IMR-90 (cell line): ENCODE measurements around the gene RFK. TPM values are rescaled to one million over a fixed set of nuclear protein-coding genes. Genes with fewer than 3 reads are reported as not detected.

ENCODE experiments used
- ATAC-seq: fragments of 200-7000 bp; cut with Tn5 transposase; 2 replicates; pipeline ENCODE4 v1.9.1; 2020; ENCODE audit warnings: low read depth, mild to moderate bottlenecking, moderate library complexity
- BruUV-seq: library from RNA; stranded (reverse); fragments of 400-500 nt; replicated peaks from 2 replicates; lab custom pipeline; 2021; lab: Mats Ljungman, UMichigan
- CTCF ChIA-PET: fragments of 300-600 bp; formaldehyde crosslinking; extraction: SDS; loops from one replicate; lab custom pipeline; 2021; ENCODE audit warnings: antibody characterized with exemption; lab: Yijun Ruan, JAX
- POLR2A ChIA-PET: fragments of 300-600 bp; sonication (Branson Sonifier 250); formaldehyde crosslinking; loops from one replicate; lab custom pipeline; 2022; ENCODE audit warnings: antibody characterized with exemption; ENCODE audit not compliant: unreplicated experiment; lab: Charles Lee
- DNase-seq: peaks from one replicate; pipeline ENCODE4 v3.0.0; 2013
- H2AFZ ChIP-seq: replicated peaks from 2 replicates; pipeline ENCODE3; 2013; ENCODE audit warnings: low read length, mild to moderate bottlenecking; ENCODE audit not compliant: poor library complexity
- H2AK5ac ChIP-seq: 2 replicates; pipeline ENCODE4 v1.6.1; 2013; ENCODE audit warnings: low read depth, low read length, inconsistent platforms
- H2AK9ac ChIP-seq: replicated peaks from 2 replicates; pipeline ENCODE3; 2013; ENCODE audit warnings: mild to moderate bottlenecking, low read depth, low read length, moderate library complexity; ENCODE audit not compliant: poor library complexity
- H2BK120ac ChIP-seq: 2 replicates; pipeline ENCODE4 v1.6.1; 2013; ENCODE audit warnings: low read depth, low read length, inconsistent platforms
- H2BK15ac ChIP-seq: 3 replicates; pipeline ENCODE4 v1.6.1; 2013; ENCODE audit warnings: low read depth, low read length, inconsistent platforms
- H2BK20ac ChIP-seq: 2 replicates; pipeline ENCODE4 v1.6.1; 2013; ENCODE audit warnings: low read depth, mild to moderate bottlenecking, inconsistent platforms, low read length, moderate library complexity
- H2BK5ac ChIP-seq: 2 replicates; pipeline ENCODE4 v1.6.1; 2013; ENCODE audit warnings: mild to moderate bottlenecking, low read depth, low read length, inconsistent platforms; ENCODE audit not compliant: poor library complexity, severe bottlenecking
- H3K14ac ChIP-seq: replicated peaks from 2 replicates; pipeline ENCODE4 v1.6.1; 2013; ENCODE audit warnings: low read depth, low read length, inconsistent platforms
- H3K18ac ChIP-seq: 2 replicates; pipeline ENCODE4 v1.6.1; 2013; ENCODE audit warnings: low read depth, low read length, control low read depth
- H3K23ac ChIP-seq: 2 replicates; pipeline ENCODE4 v1.6.1; 2013; ENCODE audit warnings: low read depth, low read length, inconsistent platforms
- H3K27ac ChIP-seq: 2 replicates; pipeline ENCODE4 v1.5.1; 2013; ENCODE audit warnings: mild to moderate bottlenecking, control low read depth, low read length; ENCODE audit not compliant: insufficient read depth
- H3K27me3 ChIP-seq: 2 replicates; pipeline ENCODE4 v1.6.1; 2013; ENCODE audit warnings: low read length; ENCODE audit not compliant: control insufficient read depth, insufficient read depth
- H3K36me3 ChIP-seq: 2 replicates; pipeline ENCODE4 v1.6.1; 2013; ENCODE audit warnings: low read length, mixed read lengths; ENCODE audit not compliant: control insufficient read depth, insufficient read depth
- H3K4ac ChIP-seq: 2 replicates; pipeline ENCODE4 v1.6.1; 2013; ENCODE audit warnings: low read depth, low read length, inconsistent platforms
- H3K4me1 ChIP-seq: 2 replicates; pipeline ENCODE4 v1.6.1; 2013; ENCODE audit warnings: low read length, mixed read lengths; ENCODE audit not compliant: control insufficient read depth, insufficient read depth
- H3K4me2 ChIP-seq: 2 replicates; pipeline ENCODE4 v1.6.1; 2013; ENCODE audit warnings: low read depth, mild to moderate bottlenecking, control low read depth, low read length, moderate library complexity
- H3K4me3 ChIP-seq: 2 replicates; pipeline ENCODE4 v1.5.1; 2013; ENCODE audit warnings: low read depth, mild to moderate bottlenecking, control low read depth, low read length, moderate library complexity; ENCODE audit not compliant: insufficient read depth
- H3K56ac ChIP-seq: 2 replicates; pipeline ENCODE4 v1.6.1; 2013; ENCODE audit warnings: low read length, inconsistent platforms; ENCODE audit not compliant: insufficient read depth; ENCODE audit errors: extremely low read depth
- H3K79me1 ChIP-seq, 2 experiments: 2 replicates each; pipeline ENCODE4 v1.6.1; 2013; ENCODE audit warnings: low read length in 2 of 2, inconsistent platforms in 1 of 2, low read depth in 1 of 2
- H3K9ac ChIP-seq: 2 replicates; pipeline ENCODE4 v1.6.1; 2013; ENCODE audit warnings: low read depth, low read length, control low read depth
- H3K9me1 ChIP-seq: 2 replicates; pipeline ENCODE4 v1.6.1; 2013; ENCODE audit warnings: low read length, inconsistent platforms; ENCODE audit not compliant: insufficient read depth
- H3K9me3 ChIP-seq: 2 replicates; pipeline ENCODE4 v1.6.1; 2013; ENCODE audit warnings: low read length; ENCODE audit not compliant: control insufficient read depth, insufficient read depth
- H4K20me1 ChIP-seq: 2 replicates; pipeline ENCODE4 v1.6.1; 2013; ENCODE audit warnings: low read length, inconsistent platforms; ENCODE audit not compliant: insufficient read depth
- H4K5ac ChIP-seq: 2 replicates; pipeline ENCODE4 v1.6.1; 2013; ENCODE audit warnings: mild to moderate bottlenecking, low read depth, low read length, control low read depth
- H4K8ac ChIP-seq, 2 experiments: 2 replicates each; pipeline ENCODE4 v1.6.1; 2013; ENCODE audit warnings: low read depth in 2 of 2, low read length in 2 of 2, control low read depth in 1 of 2, inconsistent platforms in 1 of 2
- H4K91ac ChIP-seq: 2 replicates; pipeline ENCODE4 v1.6.1; 2013; ENCODE audit warnings: low read depth, low read length, inconsistent platforms; ENCODE audit not compliant: insufficient read depth
- BHLHE40 ChIP-seq: fragments of 150-350 bp; IDR thresholded peaks from 2 replicates; pipeline ENCODE4 v1.6.1; 2016; ENCODE audit warnings: mild to moderate bottlenecking, low read depth, low read length
- CEBPB ChIP-seq: IDR thresholded peaks from 2 replicates; pipeline ENCODE4 v1.6.1; 2012; ENCODE audit warnings: low read depth, low read length, improper control_type of control experiment
- CHD1 ChIP-seq: IDR thresholded peaks from 2 replicates; pipeline ENCODE4 v1.6.1; 2012; ENCODE audit warnings: low read depth, low read length, improper control_type of control experiment
- CTCF ChIP-seq: conservative IDR thresholded peaks from 2 replicates; pipeline ENCODE4 v1.5.1; 2012; ENCODE audit warnings: mild to moderate bottlenecking, low read depth, low read length, improper control_type of control experiment
- ELK1 ChIP-seq: fragments of 150-350 bp; IDR thresholded peaks from 2 replicates; pipeline ENCODE4 v1.6.1; 2016; ENCODE audit warnings: low read depth, mild to moderate bottlenecking, low read length, moderate library complexity, borderline replicate concordance
- FOS ChIP-seq: fragments of 150-350 bp; IDR thresholded peaks from 2 replicates; pipeline ENCODE4 v1.6.1; 2016; ENCODE audit warnings: low read depth, low read length
- MAFK ChIP-seq: IDR thresholded peaks from 2 replicates; pipeline ENCODE4 v1.6.1; 2012; ENCODE audit warnings: low read depth, low read length, improper control_type of control experiment
- MAZ ChIP-seq: IDR thresholded peaks from 2 replicates; pipeline ENCODE4 v1.6.1; 2012; ENCODE audit warnings: low read depth, mild to moderate bottlenecking, low read length, improper control_type of control experiment, moderate library complexity, borderline replicate concordance
- MXI1 ChIP-seq: IDR thresholded peaks from 2 replicates; pipeline ENCODE4 v1.6.1; 2012; ENCODE audit warnings: low read depth, mild to moderate bottlenecking, low read length, moderate library complexity, borderline replicate concordance
- NFE2L2 ChIP-seq: fragments of 150-350 bp; IDR thresholded peaks from 2 replicates; pipeline ENCODE4 v1.6.1; 2016; ENCODE audit warnings: low read depth, mild to moderate bottlenecking, low read length
- POLR2A ChIP-seq: IDR thresholded peaks from 2 replicates; pipeline ENCODE4 v1.6.1; 2012; ENCODE audit warnings: mild to moderate bottlenecking, low read depth, low read length
- RAD21 ChIP-seq: IDR thresholded peaks from 2 replicates; pipeline ENCODE4 v1.6.1; 2012; ENCODE audit warnings: low read length, improper control_type of control experiment
- RCOR1 ChIP-seq: IDR thresholded peaks from 2 replicates; pipeline ENCODE4 v1.6.1; 2012; ENCODE audit warnings: mild to moderate bottlenecking, low read length, improper control_type of control experiment; ENCODE audit not compliant: insufficient replicate concordance
- RFX5 ChIP-seq: IDR thresholded peaks from 2 replicates; pipeline ENCODE4 v1.8.0; 2012; ENCODE audit warnings: low read depth, mild to moderate bottlenecking, low read length, moderate library complexity
- SMC3 ChIP-seq: fragments of 150-350 bp; IDR thresholded peaks from 2 replicates; pipeline ENCODE4 v1.6.1; 2016; ENCODE audit warnings: low read depth, mild to moderate bottlenecking, antibody characterized with exemption, low read length, moderate library complexity
- USF2 ChIP-seq: fragments of 150-350 bp; IDR thresholded peaks from 2 replicates; pipeline ENCODE4 v1.6.1; 2017; ENCODE audit warnings: mild to moderate bottlenecking, antibody characterized with exemption, low read length, low read depth
- WGBS, 2 experiments: methylation state at CpG; one replicate each; pipeline versions ENCODE4 v1.1.5 to v1.1.7; 2013; ENCODE audit warnings: missing lambda C conversion rate in 2 of 2; ENCODE audit not compliant: insufficient read length in 1 of 2; ENCODE audit errors: extremely low coverage in 2 of 2; 5-methylcytosine and 5-hydroxymethylcytosine counted together
- dilution Hi-C: fragments of 300-500 bp; cut with HindIII; formaldehyde crosslinking; loops from one replicate; pipeline ENCODE4 v1.14.3; 2018; ENCODE audit warnings: low sequenced_read_pairs; ENCODE audit not compliant: unreplicated experiment
- in situ Hi-C: fragments of 300-500 bp; cut with MboI; formaldehyde crosslinking; loops from 3 replicates; pipeline ENCODE4 v1.14.3; 2019; ENCODE audit warnings: low sequenced_read_pairs, inconsistent platforms, mixed read lengths
- intact Hi-C: fragments of 100-400 bp; cut with micrococcal nuclease; formaldehyde crosslinking; loops from 2 replicates; pipeline ENCODE4 v1.10.0; 2022
- polyA plus RNA-seq, 3 experiments: library from polyadenylated mRNA; depleted of rRNA; stranded (reverse); fragments of >200 nt; gene quantifications; 2 replicates each; pipeline ENCODE4 v1.2.3, GENCODE V29; 2012; ENCODE audit warnings: low replicate concordance in 1 of 3
- total RNA-seq: library from RNA; depleted of rRNA; stranded (reverse); fragments of >200 nt; gene quantifications from 2 replicates; pipeline ENCODE4 v1.2.3, GENCODE V29; 2012

The RFK gene
- total and polyA plus RNA-seq, 2 of the 4 experiments (the other 2 are of a cell fraction) = 10.3 to 13.8 TPM

GRCh38 chr9:76395381-76395780, 1.2 kb upstream of the RFK start:
- Histone ChIP-seq H2BK20ac (no peak overlapping the region), H3K4ac (no peak overlapping the region), H4K20me1 (no peaks in the 10 kb centered on the region), H2AFZ (peak overlapping the region; percentile 80), H3K27ac (peak overlapping the region; percentile 23; the same call in 1 of the 2 replicates), H2AK9ac (peak overlapping the region; percentile 53), H3K4me2 (peak overlapping the region; percentile 17; the same call in 1 of the 2 replicates), H3K18ac (no peak overlapping the region), H3K23ac (no peak overlapping the region), H4K8ac (peak overlapping the region; percentile 75 to 87), H3K9me3 (no peaks in the 10 kb centered on the region), H3K56ac (no peak overlapping the region), H3K9ac (peak overlapping the region; percentile 33; the same call in 1 of the 2 replicates), H4K5ac (peak overlapping the region; percentile 59), H3K4me3 (no peak overlapping the region), H2BK120ac (no peak overlapping the region), H3K79me1 (peaks cover 11 to 26% of the 10 kb centered on the region in 2 experiments), H4K91ac (peak overlapping the region; percentile 15; the same call in 1 of the 2 replicates), H2BK15ac (no peak overlapping the region), H2BK5ac (no peak overlapping the region), H3K4me1 (peaks cover 2% of the 10 kb centered on the region), H3K36me3 (no peaks in the 10 kb centered on the region; the same call in 1 of the 2 replicates), H3K14ac (no peak overlapping the region), H3K9me1 (peaks cover 3% of the 10 kb centered on the region; the same call in 1 of the 2 replicates), H2AK5ac (peak overlapping the region; percentile 69; the same call in 1 of the 2 replicates), H3K27me3 (no peaks in the 10 kb centered on the region)
- intact Hi-C loops (loop anchor here (2.0 kb wide), 2 partner anchors 263 to 309 kb away; no protein-coding TSS in a partner anchor), dilution Hi-C loops (no loop called here), in situ Hi-C loops (no loop called here)
- DNase-seq = no peak
- ChIA-PET CTCF (interaction anchor here (2.7 kb wide), 1 partner anchor 11 kb away, joined by 12 read pairs; no protein-coding TSS in a partner anchor), POLR2A (no interaction called here)
- BruUV-seq = no TSS peak
- WGBS, 2 experiments = no CpG with 5 or more reads among the region's 10 CpGs
- TF ChIP-seq RCOR1 (no peak), RAD21 (no peak), CHD1 (no peak), ELK1 (no peak), CTCF (no peak), RFX5 (no peak), BHLHE40 (no peak), FOS (no peak), USF2 (no peak), SMC3 (no peak), MAFK (no peak), MXI1 (no peak), NFE2L2 (no peak), CEBPB (no peak), MAZ (no peak), POLR2A (no peak)
- no peak for ATAC-seq
